ENCODE measurements around the gene RANBP17.

- TF ChIP-seq CTCF (IDR thresholded peaks at IDR 0.05) (no peak), POLR2AphosphoS5 (IDR thresholded peaks at IDR 0.05; ENCODE audit: low read depth, low read length) (no peak), JUND (IDR thresholded peaks at IDR 0.05) (no peak), EZH2phosphoT487 (IDR thresholded peaks at IDR 0.05; ENCODE audit: borderline replicate concordance, low read depth) (no peak), PBX3 (IDR thresholded peaks at IDR 0.05) (no peak), NRF1 (IDR thresholded peaks at IDR 0.05; ENCODE audit: low read depth, low read length) (no peak), MAX (IDR thresholded peaks at IDR 0.05; ENCODE audit: low read depth) (no peak)
Observed at GRCh38 chr5:171307789-171308452, 446.1 kb downstream of the RANBP17 start.

All from SK-N-SH (cell line).